Testis (tissue), 2 donors: ENCODE data around the gene PARP1.

Experiments used
- CTCF ChIP-seq, 3 experiments: fragments of 450-650 bp in 2 of 3; fragments of 200-600 bp in 1 of 3; sonication (generic) in 1 of 3; IDR thresholded peaks; one replicate each; pipeline ENCODE4 v1.5.1; 2016 to 2019; ENCODE audit warnings: antibody characterized with exemption in 3 of 3, mild to moderate bottlenecking in 2 of 3, moderate library complexity in 1 of 3
- POLR2A ChIP-seq: fragments of 450-650 bp; IDR thresholded peaks from one replicate; pipeline ENCODE4 v1.6.1; 2017; ENCODE audit warnings: antibody characterized with exemption, mild to moderate bottlenecking, moderate library complexity

- TF ChIP-seq CTCF (IDR thresholded peaks at IDR 0.05), result no peak
- no peak for TF ChIP-seq POLR2A
Measured at GRCh38 chr1:226429858-226430715, 22.2 kb upstream of the PARP1 start.
